H1 (cell line): ENCODE results near the gene FIGNL2. TPM values are rescaled to one million over a fixed set of nuclear protein-coding genes. Genes with fewer than 3 reads are reported as not detected.

Experiments
- CTCF ChIA-PET: fragments of 300-600 bp; sonication (Branson Sonifier 250); formaldehyde crosslinking; loops from one replicate; lab custom pipeline; 2021; ENCODE audit not compliant: partially characterized antibody; lab: Charles Lee
- POLR2A ChIA-PET: fragments of 300-600 bp; sonication (Branson Sonifier 250); formaldehyde crosslinking; loops from one replicate; lab custom pipeline; 2021; ENCODE audit warnings: inconsistent platforms; ENCODE audit not compliant: partially characterized antibody; lab: Charles Lee
- DNase-seq, 2 experiments: peaks; one replicate each; pipeline versions ENCODE4 v3.0.0 to v3.0.0-alpha.2; 2010 to 2022; ENCODE audit warnings: low spot score in 2 of 2, low read depth in 1 of 2, mixed read lengths in 1 of 2
- FAIRE-seq: peaks from 2 replicates; lab custom pipeline; 2011; peaks lifted over from hg19 to GRCh38; lab: Jason Lieb, UNC
- H2AFZ ChIP-seq: 2 replicates; pipeline ENCODE4 v1.8.1; 2012; ENCODE audit warnings: low read length, inconsistent platforms
- H2AK5ac ChIP-seq: 2 replicates; pipeline ENCODE4 v1.6.1; 2013; ENCODE audit warnings: low read depth, low read length
- H2BK120ac ChIP-seq: replicated peaks from 2 replicates; pipeline ENCODE3; 2013; ENCODE audit warnings: low read depth, low read length, inconsistent platforms
- H2BK12ac ChIP-seq: 2 replicates; pipeline ENCODE4 v1.6.1; 2013; ENCODE audit warnings: low read depth, low read length
- H2BK15ac ChIP-seq: 2 replicates; pipeline ENCODE4 v1.6.1; 2013; ENCODE audit warnings: low read length
- H2BK20ac ChIP-seq: 2 replicates; pipeline ENCODE4 v1.6.1; 2013; ENCODE audit warnings: low read length
- H2BK5ac ChIP-seq: 2 replicates; pipeline ENCODE4 v1.6.1; 2013; ENCODE audit warnings: low read depth, low read length
- H3K14ac ChIP-seq: 2 replicates; pipeline ENCODE4 v1.6.1; 2013; ENCODE audit warnings: inconsistent platforms; ENCODE audit not compliant: insufficient read length
- H3K18ac ChIP-seq: 2 replicates; pipeline ENCODE4 v1.6.1; 2013; ENCODE audit warnings: low read length; ENCODE audit errors: extremely low read depth
- H3K23ac ChIP-seq: 2 replicates; pipeline ENCODE4 v1.6.1; 2013; ENCODE audit warnings: inconsistent platforms; ENCODE audit not compliant: insufficient read length
- H3K23me2 ChIP-seq: 2 replicates; pipeline ENCODE4 v1.6.1; 2013; ENCODE audit warnings: low read depth, low read length
- H3K27ac ChIP-seq: 2 replicates; pipeline ENCODE4 v1.6.1; 2011; ENCODE audit warnings: low read depth, low read length, inconsistent platforms
- H3K27me3 ChIP-seq, 4 experiments: replicated peaks in 1 of 4; 1 replicate in 1 of 4; 2 replicates in 3 of 4; pipeline versions ENCODE4 v1.6.1 to v1.8.1; 2011 to 2013; ENCODE audit warnings: low read length in 3 of 4, mild to moderate bottlenecking in 3 of 4, inconsistent platforms in 2 of 4, mixed read lengths in 2 of 4, moderate library complexity in 1 of 4; ENCODE audit not compliant: control insufficient read depth in 3 of 4, insufficient read depth in 3 of 4; ENCODE audit errors: extremely low read depth in 1 of 4
- H3K36me3 ChIP-seq, 4 experiments: 2 replicates each; pipeline versions ENCODE4 v1.6.1 to v1.8.1; 2011 to 2013; ENCODE audit warnings: mild to moderate bottlenecking in 4 of 4, low read length in 3 of 4, moderate library complexity in 2 of 4, control low read depth in 1 of 4, inconsistent platforms in 1 of 4; ENCODE audit not compliant: insufficient read depth in 4 of 4, control insufficient read depth in 2 of 4
- H3K4ac ChIP-seq: replicated peaks from 2 replicates; pipeline ENCODE3; 2013; ENCODE audit warnings: low read length, low read depth, mixed read lengths, inconsistent platforms; ENCODE audit not compliant: insufficient read length
- H3K4me1 ChIP-seq, 4 experiments: replicated peaks in 1 of 4; 1 replicate in 1 of 4; 2 replicates in 3 of 4; pipeline versions ENCODE4 v1.6.1 to v1.8.1; 2011 to 2013; ENCODE audit warnings: low read length in 3 of 4, inconsistent platforms in 2 of 4, mixed read lengths in 1 of 4; ENCODE audit not compliant: insufficient read depth in 4 of 4, control insufficient read depth in 3 of 4
- H3K4me2 ChIP-seq, 2 experiments: 2 replicates each; pipeline versions ENCODE4 v1.6.1 to v1.8.1; 2011 to 2013; ENCODE audit warnings: low read depth in 2 of 2, low read length in 2 of 2, control low read depth in 1 of 2, inconsistent platforms in 1 of 2, mild to moderate bottlenecking in 1 of 2; ENCODE audit not compliant: insufficient read depth in 1 of 2
- H3K4me3 ChIP-seq, 4 experiments: fragments of 200-600, 300-600 bp in 1 of 4; sonication (generic), shearing (Covaris generic), sonication (Bioruptor Twin) in 1 of 4; 2 replicates each; pipeline versions ENCODE4 v1.5.1 to v1.8.1; 2011 to 2016; ENCODE audit warnings: low read length in 4 of 4, low read depth in 3 of 4, control low read depth in 2 of 4, inconsistent platforms in 2 of 4, mild to moderate bottlenecking in 2 of 4, mixed read lengths in 1 of 4, moderate library complexity in 1 of 4; ENCODE audit not compliant: insufficient read depth in 2 of 4; ENCODE audit errors: extremely low read depth in 1 of 4
- H3K56ac ChIP-seq: replicated peaks from 2 replicates; pipeline ENCODE3; 2013; ENCODE audit warnings: low read depth, mild to moderate bottlenecking, mixed read lengths, low read length, inconsistent platforms; ENCODE audit not compliant: insufficient read length
- H3K79me1 ChIP-seq: 2 replicates; pipeline ENCODE4 v1.6.1; 2013; ENCODE audit warnings: low read depth, low read length, control low read depth
- H3K79me2 ChIP-seq, 2 experiments: 2 replicates each; pipeline versions ENCODE4 v1.6.1 to v1.8.1; 2012 to 2013; ENCODE audit warnings: low read length in 2 of 2, mild to moderate bottlenecking in 2 of 2, inconsistent platforms in 1 of 2; ENCODE audit not compliant: insufficient read depth in 2 of 2, control insufficient read depth in 1 of 2
- H3K9ac ChIP-seq, 4 experiments: replicated peaks in 1 of 4; 1 replicate in 1 of 4; 2 replicates in 3 of 4; pipeline versions ENCODE4 v1.6.1 to v1.8.1; 2011 to 2013; ENCODE audit warnings: low read depth in 3 of 4, low read length in 3 of 4, control low read depth in 2 of 4, mild to moderate bottlenecking in 2 of 4, moderate library complexity in 2 of 4, inconsistent platforms in 1 of 4; ENCODE audit errors: extremely low read depth in 1 of 4
- H3K9me3 ChIP-seq, 2 experiments: 2 replicates each; pipeline versions ENCODE4 v1.6.1 to v1.8.1; 2012 to 2013; ENCODE audit warnings: mild to moderate bottlenecking in 2 of 2, moderate library complexity in 2 of 2, control low read depth in 1 of 2, inconsistent platforms in 1 of 2, low read depth in 1 of 2, low read length in 1 of 2, mixed read lengths in 1 of 2; ENCODE audit not compliant: insufficient read depth in 2 of 2
- H4K20me1 ChIP-seq, 2 experiments: replicated peaks in 1 of 2; 2 replicates each; pipeline versions ENCODE3 to v1.8.1; 2011 to 2013; ENCODE audit warnings: inconsistent platforms in 2 of 2, low read length in 2 of 2, mild to moderate bottlenecking in 1 of 2; ENCODE audit not compliant: insufficient read depth in 2 of 2, control insufficient read depth in 1 of 2
- H4K5ac ChIP-seq: 2 replicates; pipeline ENCODE4 v1.6.1; 2013; ENCODE audit warnings: low read length, low read depth, mixed read lengths, inconsistent platforms; ENCODE audit not compliant: insufficient read length
- H4K8ac ChIP-seq: 2 replicates; pipeline ENCODE4 v1.8.0; 2013; ENCODE audit warnings: mild to moderate bottlenecking, moderate library complexity, low read length, inconsistent platforms; ENCODE audit not compliant: insufficient read depth; ENCODE audit errors: extremely low read depth
- H4K91ac ChIP-seq: replicated peaks from 2 replicates; pipeline ENCODE3; 2013; ENCODE audit warnings: low read length, mixed read lengths, inconsistent platforms; ENCODE audit not compliant: insufficient read length
- CBX8 ChIP-seq: fragments of 300-800, 300-1000 bp; sonication (generic); IDR thresholded peaks from 2 replicates; pipeline ENCODE4 v1.7.1; 2016; ENCODE audit warnings: low read depth, low read length, borderline replicate concordance
- CHD1 ChIP-seq: IDR thresholded peaks from 2 replicates; pipeline ENCODE4 v1.6.1; 2012; ENCODE audit warnings: low read depth, low read length, improper control_type of control experiment
- CTBP2 ChIP-seq: IDR thresholded peaks from 2 replicates; pipeline ENCODE4 v1.7.0; 2011; ENCODE audit warnings: borderline replicate concordance, mild to moderate bottlenecking, moderate library complexity, mixed read lengths, low read length; ENCODE audit not compliant: insufficient read depth, insufficient read length
- FOSL1 ChIP-seq: IDR thresholded peaks from 2 replicates; pipeline ENCODE4 v1.6.1; 2011; ENCODE audit warnings: mild to moderate bottlenecking, low read depth, low read length, moderate library complexity; ENCODE audit not compliant: insufficient read depth
- HDAC2 ChIP-seq, 2 experiments: fragments of 300-600 bp in 1 of 2; sonication (generic) in 1 of 2; IDR thresholded peaks; 2 replicates each; pipeline ENCODE4 v1.6.1; 2011 to 2012; ENCODE audit warnings: low read depth in 2 of 2, low read length in 2 of 2, mild to moderate bottlenecking in 2 of 2, moderate library complexity in 2 of 2, borderline replicate concordance in 1 of 2, inconsistent platforms in 1 of 2
- NANOG ChIP-seq: IDR thresholded peaks from 2 replicates; pipeline ENCODE4 v1.6.1; 2011; ENCODE audit warnings: low read length, low read depth, mild to moderate bottlenecking, inconsistent platforms; ENCODE audit not compliant: insufficient read depth, poor library complexity, severe bottlenecking
- POLR2AphosphoS5 ChIP-seq: IDR thresholded peaks from 2 replicates; pipeline ENCODE4 v1.6.1; 2011; ENCODE audit warnings: low read depth, low read length
- POU5F1 ChIP-seq: IDR thresholded peaks from 2 replicates; pipeline ENCODE4 v1.6.1; 2011; ENCODE audit warnings: low read depth, mild to moderate bottlenecking, low read length, moderate library complexity
- SRF ChIP-seq: IDR thresholded peaks from 2 replicates; pipeline ENCODE4 v1.6.1; 2011; ENCODE audit warnings: mild to moderate bottlenecking, low read depth, low read length, moderate library complexity
- TAF7 ChIP-seq: optimal IDR thresholded peaks from 2 replicates; pipeline ENCODE3; 2011; ENCODE audit warnings: low read depth, mild to moderate bottlenecking, inconsistent platforms, low read length, moderate library complexity, borderline replicate concordance
- YY1 ChIP-seq: IDR thresholded peaks from 2 replicates; pipeline ENCODE4 v1.6.1; 2011; ENCODE audit warnings: low read depth, mild to moderate bottlenecking, low read length
- WGBS, 2 experiments: shearing (Covaris generic) in 1 of 2; methylation state at CpG; one replicate each; pipeline versions ENCODE4 v1.1.6 to v1.1.7; 2013 to 2015; ENCODE audit warnings: low lambda C conversion rate in 2 of 2, mixed read lengths in 2 of 2, inconsistent platforms in 1 of 2, low coverage in 1 of 2, missing lambda C conversion rate in 1 of 2; ENCODE audit not compliant: insufficient replicate concordance in 2 of 2, insufficient coverage in 1 of 2, insufficient read length in 1 of 2; ENCODE audit errors: extremely low coverage in 1 of 2, missing lambda C conversion rate in 1 of 2; 5-methylcytosine and 5-hydroxymethylcytosine counted together
- polyA plus RNA-seq, 7 experiments: library from polyadenylated mRNA; depleted of rRNA in 3 of 7; stranded (reverse) in 5 of 7; unstranded in 2 of 7; fragments of >200 nt in 5 of 7; fragments of 200-250 nt in 2 of 7; gene quantifications; 1 replicate in 5 of 7; 2 replicates in 1 of 7; 4 replicates in 1 of 7; pipeline versions ENCODE4 v1.2.1 to v1.2.3, GENCODE V29; 2011 to 2013; ENCODE audit warnings: missing spikeins in 2 of 7, mixed read lengths in 2 of 7
- total RNA-seq: library from RNA; stranded (reverse); fragmentation: NEBNext Ultra II Directional; extraction: Animal tissue kit (Norgen Biotek cat#: 25700); gene quantifications from 2 replicates; pipeline ENCODE4 v1.2.1, GENCODE V29; 2021
- TF ChIP-seq, protein P1 (sequence below): IDR thresholded peaks from 2 replicates; pipeline ENCODE4 v1.6.1; 2012; ENCODE audit warnings: inconsistent platforms

The FIGNL2 gene
- total and polyA plus RNA-seq, 2 of the 8 experiments (the other 6 are each of a cell fraction or from before 2014, with no cell fraction given): 6.5 to 7.1 TPM

- Histone ChIP-seq H2BK12ac (0 out of 2 replicates have a peak overlapping the region, but pooled peaks have one; percentile 71), H3K4ac (no peak overlapping the region), H4K5ac (no peak overlapping the region), H2BK15ac (0 out of 2 replicates have a peak overlapping the region, but pooled peaks have one; percentile 18), H3K79me2 (peaks cover 0 to 4% of the 10 kb centered on the region in 2 experiments; a peak in 2 of 4 replicates), H3K56ac (no peak overlapping the region), H4K91ac (no peak overlapping the region), H4K20me1 (peaks cover 2 to 14% of the 10 kb centered on the region in 2 experiments), H3K23ac (no peak overlapping the region), H3K27ac (no peak overlapping the region), H2BK20ac (peak overlapping the region; percentile 88; the same call in 1 of the 2 replicates), H2AFZ (no peak overlapping the region), H2BK120ac (no peak overlapping the region), H4K8ac (no peak overlapping the region), H2BK5ac (peak overlapping the region; percentile 28; the same call in 1 of the 2 replicates), H3K79me1 (peaks cover 5% of the 10 kb centered on the region; the same call in 1 of the 2 replicates), H3K4me2 (peak overlapping the region; percentile 84 to 97), H3K18ac (peak overlapping the region; percentile 32), H2AK5ac (no peak overlapping the region), H3K23me2 (peaks cover 18% of the 10 kb centered on the region; the same call in 1 of the 2 replicates), H3K36me3 (no peaks in the 10 kb centered on the region), H3K4me1 (peaks cover 12 to 37% (median 26%) of the 10 kb centered on the region in 4 experiments), H3K9me3 (no peaks in the 10 kb centered on the region), H3K9ac (no peak overlapping the region), H3K4me3 (peak overlapping the region in 3 of 4 experiments; percentile 20 to 86 (median 21); a peak in 4 of 8 replicates), H3K27me3 (peaks cover 6 to 25% (median 23%) of the 10 kb centered on the region in 4 experiments), H3K14ac (no peak overlapping the region)
- ChIA-PET CTCF (interaction anchor here (0.8 to 2.5 kb wide), 8 partner anchors 10 to 29 kb away, joined by 3 to 17 read pairs (median 6); no protein-coding TSS in a partner anchor), POLR2A (interaction anchor here (0.7 to 2.5 kb wide), 5 partner anchors 9 to 904 kb away, joined by 3 to 10 read pairs (median 6); no protein-coding TSS in a partner anchor)
- 55% methylated on average over 15 of the region's 15 CpGs; no CpG with 5 or more reads in 1 of the 2 experiments for WGBS, 2 experiments
- FAIRE-seq (no peak), DNase-seq (no peak)
- TF ChIP-seq HDAC2 (IDR thresholded peaks at IDR 0.05; ENCODE audit: borderline replicate concordance in 1 of 2, low read depth in 2 of 2, low read length in 2 of 2) (no peak), TAF7 (no peak), CTBP2 (no peak), CBX8 (no peak), POU5F1 (no peak), YY1 (no peak), NANOG (no peak), FOSL1 (no peak), CHD1 (no peak), SRF (no peak), POLR2AphosphoS5 (no peak)
- TF ChIP-seq, protein P1, sequence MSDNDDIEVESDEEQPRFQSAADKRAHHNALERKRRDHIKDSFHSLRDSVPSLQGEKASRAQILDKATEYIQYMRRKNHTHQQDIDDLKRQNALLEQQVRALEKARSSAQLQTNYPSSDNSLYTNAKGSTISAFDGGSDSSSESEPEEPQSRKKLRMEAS: no peak
Measured at GRCh38 chr12:51846271-51846691, 2.2 kb downstream of the FIGNL2 start.
